D721Med (cell line): ENCODE data around the gene SLITRK3.
"Not testable (repeated sequence)": the region's sequence is repeated elsewhere in the genome, so short reads cannot be mapped to it uniquely, and the experiment has no call there.

Experiments used
- DNase-seq: peaks from one replicate; pipeline ENCODE4 v3.0.0; 2011; ENCODE audit warnings: low spot score; ENCODE audit not compliant: insufficient read length
- FAIRE-seq: peaks from 2 replicates; lab custom pipeline; 2011; peaks lifted over from hg19 to GRCh38; lab: Jason Lieb, UNC
- TF ChIP-seq, protein P1 (sequence below): IDR thresholded peaks from 2 replicates; pipeline ENCODE4 v1.5.1; 2012; ENCODE audit warnings: mild to moderate bottlenecking, control low read depth; ENCODE audit not compliant: insufficient read depth; ENCODE audit errors: missing control alignments

Gene SLITRK3

DNA sequence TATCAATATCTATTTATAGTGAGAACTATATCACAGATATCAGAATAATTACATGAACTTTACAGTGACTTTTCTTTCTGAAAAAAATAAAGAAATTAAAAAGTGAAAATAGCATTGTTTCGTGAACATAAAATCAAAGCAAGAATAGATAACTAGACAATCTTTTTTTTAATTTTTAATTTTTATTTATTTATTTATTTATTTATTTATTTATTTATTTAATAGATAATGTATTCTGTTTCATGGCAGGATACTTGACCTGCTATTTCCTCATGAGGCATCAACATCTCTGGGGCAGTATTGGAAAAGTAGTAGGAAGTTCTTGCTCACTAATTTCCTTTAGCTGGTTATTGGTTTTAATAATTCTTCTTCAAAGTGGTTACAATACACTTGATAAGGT is 33.3 kb downstream of the SLITRK3 start:
- TF ChIP-seq, protein P1, sequence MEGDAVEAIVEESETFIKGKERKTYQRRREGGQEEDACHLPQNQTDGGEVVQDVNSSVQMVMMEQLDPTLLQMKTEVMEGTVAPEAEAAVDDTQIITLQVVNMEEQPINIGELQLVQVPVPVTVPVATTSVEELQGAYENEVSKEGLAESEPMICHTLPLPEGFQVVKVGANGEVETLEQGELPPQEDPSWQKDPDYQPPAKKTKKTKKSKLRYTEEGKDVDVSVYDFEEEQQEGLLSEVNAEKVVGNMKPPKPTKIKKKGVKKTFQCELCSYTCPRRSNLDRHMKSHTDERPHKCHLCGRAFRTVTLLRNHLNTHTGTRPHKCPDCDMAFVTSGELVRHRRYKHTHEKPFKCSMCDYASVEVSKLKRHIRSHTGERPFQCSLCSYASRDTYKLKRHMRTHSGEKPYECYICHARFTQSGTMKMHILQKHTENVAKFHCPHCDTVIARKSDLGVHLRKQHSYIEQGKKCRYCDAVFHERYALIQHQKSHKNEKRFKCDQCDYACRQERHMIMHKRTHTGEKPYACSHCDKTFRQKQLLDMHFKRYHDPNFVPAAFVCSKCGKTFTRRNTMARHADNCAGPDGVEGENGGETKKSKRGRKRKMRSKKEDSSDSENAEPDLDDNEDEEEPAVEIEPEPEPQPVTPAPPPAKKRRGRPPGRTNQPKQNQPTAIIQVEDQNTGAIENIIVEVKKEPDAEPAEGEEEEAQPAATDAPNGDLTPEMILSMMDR: no peak
- no peak for FAIRE-seq
- no peak for DNase-seq

DNA sequence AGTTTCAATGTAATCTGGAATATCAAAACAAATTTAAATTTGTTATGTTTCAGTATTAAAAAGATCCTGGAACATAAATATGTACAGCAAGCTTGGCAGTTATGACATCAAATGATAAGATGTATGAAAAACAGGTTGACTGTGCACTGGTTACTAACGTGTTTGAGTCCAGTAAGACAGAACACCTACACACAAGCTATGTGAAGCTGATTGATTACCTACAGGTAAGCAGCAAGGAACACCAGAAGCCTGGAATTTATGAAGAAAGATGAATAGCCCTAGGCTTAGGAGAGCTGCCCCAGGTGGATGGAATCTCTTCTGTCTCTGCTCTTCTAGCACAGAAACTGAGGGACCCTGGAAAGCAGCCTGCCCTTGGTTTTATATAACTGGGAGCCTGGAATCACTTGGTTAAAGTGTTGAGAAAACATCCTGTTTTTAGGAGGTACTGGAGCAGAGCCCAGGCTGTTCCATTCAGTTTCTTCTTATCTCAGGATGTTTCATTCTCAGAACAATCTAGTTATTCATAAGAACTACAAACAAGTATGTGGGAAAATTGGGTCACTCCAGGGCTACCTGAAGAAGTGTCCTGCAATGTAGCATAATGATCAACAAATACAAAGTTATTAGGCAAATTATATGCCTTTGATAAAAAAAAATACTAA is 36.3 kb downstream of the SLITRK3 start:
- TF ChIP-seq, protein P1: no peak
- FAIRE-seq (no peak), DNase-seq (no peak)

DNA sequence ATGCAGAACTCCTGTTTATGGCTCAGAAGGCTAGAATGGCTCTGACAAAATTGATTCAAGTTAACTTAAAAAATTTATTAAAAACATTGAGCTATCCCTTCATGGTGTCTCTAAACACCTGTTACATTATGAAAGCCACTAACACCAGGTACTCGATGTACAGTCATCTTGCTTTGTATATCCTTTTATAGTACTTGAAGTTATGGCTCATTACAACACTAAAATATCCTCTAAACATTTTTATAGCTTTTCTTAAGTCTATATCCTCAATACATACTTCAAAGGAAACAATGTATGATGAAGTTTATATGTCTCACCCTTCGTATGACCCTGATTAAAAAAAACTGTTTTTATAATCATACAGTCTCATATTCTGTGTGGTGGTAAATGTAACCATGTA is 38.2 kb downstream of the SLITRK3 start:
- TF ChIP-seq, protein P1: no peak
- no peak for FAIRE-seq
- no peak for DNase-seq

DNA sequence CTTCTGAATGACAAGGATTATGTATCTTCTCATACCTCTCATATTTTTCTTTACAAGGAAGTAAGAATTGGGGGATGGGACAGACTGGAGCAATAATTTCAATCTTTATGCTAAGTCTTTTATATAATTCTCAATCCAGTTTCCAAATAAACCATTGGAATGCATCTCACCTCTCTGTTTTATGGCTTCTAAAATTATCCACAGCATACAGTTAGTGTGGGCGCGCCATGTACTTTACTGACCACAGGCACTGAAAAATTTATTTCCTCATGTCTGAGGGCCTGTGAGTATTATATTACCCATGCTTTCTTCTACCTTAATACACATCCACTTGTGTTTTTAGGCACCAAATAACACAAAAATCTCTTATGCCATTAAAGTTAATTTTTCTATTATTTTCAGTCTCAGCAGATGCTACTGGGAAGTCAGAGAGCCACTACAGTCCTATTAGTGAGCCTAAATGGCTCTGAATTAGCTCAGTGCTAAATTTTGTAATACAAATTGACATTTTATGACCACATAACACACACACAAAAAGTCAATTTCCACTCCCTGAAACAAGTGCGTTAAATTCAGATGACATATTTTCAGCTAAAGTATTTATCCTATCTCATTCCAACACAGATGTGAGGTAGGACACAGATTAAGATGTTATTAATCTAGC is 39.3 kb downstream of the SLITRK3 start:
- FAIRE-seq (no peak), DNase-seq (no peak)
- TF ChIP-seq, protein P1: no peak

DNA sequence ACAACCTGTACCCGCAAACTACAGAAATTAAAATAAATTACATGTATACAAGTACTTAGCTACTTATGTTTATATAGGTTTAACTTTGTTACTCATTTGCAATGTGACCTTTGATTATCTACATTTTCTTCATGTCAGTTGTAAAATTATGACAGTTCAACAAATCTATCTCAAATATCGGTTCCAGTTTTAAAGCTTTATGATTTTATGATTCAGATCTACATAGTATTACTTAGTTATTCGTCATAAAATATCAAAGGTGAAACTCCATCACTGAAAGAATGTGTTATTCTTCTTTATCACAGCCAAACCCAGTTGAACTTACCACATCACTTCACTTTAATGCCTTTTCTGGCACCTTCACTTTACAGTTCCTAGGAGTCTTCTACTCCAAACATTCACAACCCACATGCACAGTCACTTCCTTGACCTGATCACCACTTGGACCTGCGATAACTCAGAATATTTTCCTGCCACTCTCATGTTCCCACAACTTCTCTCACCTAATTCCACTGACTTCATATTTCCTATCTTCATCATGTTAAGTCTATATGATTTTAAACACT is 47.2 kb downstream of the SLITRK3 start:
- TF ChIP-seq, protein P1: no peak
- DNase-seq: no peak
- no peak for FAIRE-seq

DNA sequence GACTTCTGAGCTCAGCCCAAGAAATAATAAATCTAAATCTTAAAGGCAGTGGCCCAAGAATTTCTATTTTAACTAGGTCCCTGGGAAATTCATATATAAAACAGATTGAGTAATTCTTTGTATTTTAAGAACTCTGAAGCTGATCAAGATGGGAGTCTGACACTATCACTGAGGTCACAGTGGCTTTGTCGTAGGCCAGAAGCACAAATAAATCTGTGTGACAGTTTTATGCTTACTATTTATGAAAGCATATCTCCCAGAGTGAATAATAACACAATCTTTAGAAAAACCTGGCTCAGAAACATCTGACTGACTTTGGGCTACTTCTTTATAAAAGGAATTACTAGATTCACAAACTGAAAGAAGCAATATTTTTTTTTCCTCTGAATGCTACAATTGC is 51.9 kb downstream of the SLITRK3 start:
- TF ChIP-seq, protein P1: no peak
- DNase-seq: no peak
- no peak for FAIRE-seq

DNA sequence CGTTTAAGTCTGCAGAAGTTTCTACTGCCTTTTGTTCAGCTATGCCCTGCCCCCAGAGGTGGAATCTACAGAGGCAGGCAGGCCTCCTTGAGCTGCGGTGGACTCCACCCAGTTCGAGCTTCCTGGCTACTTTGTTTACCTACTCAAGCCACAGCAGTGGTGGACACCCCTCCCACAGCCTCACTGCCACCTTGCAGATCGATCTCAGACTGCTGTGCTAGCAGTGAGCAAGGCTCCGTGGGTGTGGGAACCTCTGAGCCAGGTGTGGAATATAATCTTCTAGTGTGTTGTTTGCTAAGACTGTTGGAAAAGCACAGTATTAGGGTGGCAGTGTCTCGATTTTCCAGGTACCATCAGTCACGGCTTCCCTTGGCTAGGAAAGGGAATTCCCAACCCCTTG is 56.3 kb downstream of the SLITRK3 start:
- not testable (repeated sequence) for FAIRE-seq, DNase-seq
